GM23338 (cell line): ENCODE results near the gene ZNF592. TPM values are rescaled to one million over a fixed set of nuclear protein-coding genes. Genes with fewer than 3 reads are reported as not detected.
A peak's percentile ranks its signal among the peaks of the same experiment; 100 is the strongest.

Experiments
- ATAC-seq: fragments of 200-7000 bp; cut with Tn5 transposase; 3 replicates; pipeline ENCODE4 v1.9.1; 2020
- DNase-seq: peaks from one replicate; pipeline ENCODE4 v3.0.0-alpha.2; 2015; ENCODE audit warnings: low spot score
- H2AFZ ChIP-seq: fragments of 200-600 bp; sonication (generic); 2 replicates; pipeline ENCODE4 v1.8.0; 2016; ENCODE audit warnings: antibody characterized with exemption, mild to moderate bottlenecking, moderate library complexity
- H3F3A ChIP-seq: fragments of 200-600 bp; sonication (generic); replicated peaks from 2 replicates; pipeline ENCODE4 v1.8.0; 2017; ENCODE audit warnings: antibody characterized with exemption, mixed run types, low read depth
- H3K27ac ChIP-seq: fragments of 200-600 bp; sonication (generic); 2 replicates; pipeline ENCODE4 v1.6.1; 2016; ENCODE audit warnings: low read depth
- H3K27me3 ChIP-seq: fragments of 200-600 bp; sonication (generic); 2 replicates; pipeline ENCODE4 v1.8.0; 2016; ENCODE audit warnings: mild to moderate bottlenecking, mixed run types, moderate library complexity; ENCODE audit not compliant: insufficient read depth
- H3K36me3 ChIP-seq: fragments of 200-600 bp; sonication (generic); 2 replicates; pipeline ENCODE4 v1.8.0; 2016; ENCODE audit warnings: mild to moderate bottlenecking; ENCODE audit not compliant: insufficient read depth
- H3K4me1 ChIP-seq: fragments of 200-600 bp; sonication (generic); 2 replicates; pipeline ENCODE4 v1.8.0; 2016; ENCODE audit warnings: mild to moderate bottlenecking, moderate library complexity; ENCODE audit not compliant: insufficient read depth
- H3K4me2 ChIP-seq: fragments of 200-600 bp; sonication (generic); 2 replicates; pipeline ENCODE4 v1.7.1; 2017; ENCODE audit warnings: mixed run types
- H3K4me3 ChIP-seq: fragments of 200-600 bp; sonication (generic); 2 replicates; pipeline ENCODE4 v1.6.1; 2016; ENCODE audit warnings: mixed run types
- H3K79me2 ChIP-seq: fragments of 200-600 bp; sonication (generic); replicated peaks from 2 replicates; pipeline ENCODE4 v1.8.0; 2017; ENCODE audit warnings: mild to moderate bottlenecking; ENCODE audit not compliant: insufficient read depth
- H3K9me2 ChIP-seq: fragments of 200-600 bp; sonication (generic); 2 replicates; pipeline ENCODE4 v1.8.0; 2017; ENCODE audit not compliant: insufficient read depth
- H4K20me1 ChIP-seq: fragments of 200-600 bp; sonication (generic); replicated peaks from 2 replicates; pipeline ENCODE4 v1.8.0; 2017; ENCODE audit warnings: mild to moderate bottlenecking; ENCODE audit not compliant: insufficient read depth
- H3K27ac Mint-ChIP-seq: 2 replicates; pipeline ENCODE4 v1.8.0; 2020; ENCODE audit warnings: inconsistent platforms, mild to moderate bottlenecking, moderate library complexity, mixed read lengths
- H3K27me3 Mint-ChIP-seq: 3 replicates; pipeline ENCODE4 v1.8.0; 2022; ENCODE audit warnings: low read depth, mild to moderate bottlenecking, moderate library complexity, mixed read lengths, inconsistent platforms; ENCODE audit not compliant: insufficient read depth, poor library complexity
- H3K36me3 Mint-ChIP-seq: 3 replicates; pipeline ENCODE4 v1.8.0; 2021; ENCODE audit warnings: low read depth, mild to moderate bottlenecking, inconsistent platforms, moderate library complexity, mixed read lengths
- H3K4me1 Mint-ChIP-seq: 3 replicates; pipeline ENCODE4 v1.8.0; 2020; ENCODE audit warnings: mild to moderate bottlenecking, inconsistent platforms, mixed read lengths
- H3K4me3 Mint-ChIP-seq: 3 replicates; pipeline ENCODE4 v1.8.0; 2021; ENCODE audit warnings: moderate library complexity, mild to moderate bottlenecking, inconsistent platforms, mixed read lengths
- H3K9me3 Mint-ChIP-seq: 3 replicates; pipeline ENCODE4 v1.8.0; 2020; ENCODE audit warnings: moderate library complexity, mild to moderate bottlenecking, inconsistent platforms, mixed read lengths
- CREB1 ChIP-seq: fragments of 250-450 bp; sonication (Bioruptor Pico); IDR thresholded peaks from 2 replicates; pipeline ENCODE4 v1.5.0; 2020; ENCODE audit warnings: low read depth, mild to moderate bottlenecking, moderate library complexity
- CTCF ChIP-seq, 2 experiments: fragments of 200-600 bp in 1 of 2; sonication (generic) in 1 of 2; conservative IDR thresholded peaks; 2 replicates each; pipeline versions ENCODE4 v1.5.1 to v1.6.1; 2016 to 2017; ENCODE audit warnings: antibody characterized with exemption in 2 of 2, low read depth in 2 of 2, mild to moderate bottlenecking in 2 of 2, moderate library complexity in 1 of 2
- EZH2phosphoT487 ChIP-seq: fragments of 200-600 bp; sonication (generic); IDR thresholded peaks from one replicate; pipeline ENCODE4 v1.8.1; 2018; ENCODE audit warnings: antibody characterized with exemption; ENCODE audit not compliant: unreplicated experiment
- JUNB ChIP-seq: IDR thresholded peaks from one replicate; pipeline ENCODE4 v1.6.1; 2016; ENCODE audit warnings: antibody characterized with exemption; ENCODE audit not compliant: unreplicated experiment
- NANOG ChIP-seq: IDR thresholded peaks from 2 replicates; pipeline ENCODE4 v1.6.1; 2016; ENCODE audit warnings: antibody characterized with exemption, borderline replicate concordance
- POLR2AphosphoS5 ChIP-seq: IDR thresholded peaks from 2 replicates; pipeline ENCODE4 v1.6.1; 2016; ENCODE audit warnings: antibody characterized with exemption, low read depth
- REST ChIP-seq: IDR thresholded peaks from one replicate; pipeline ENCODE4 v1.6.1; 2018; ENCODE audit warnings: antibody characterized with exemption; ENCODE audit not compliant: unreplicated experiment
- ZNF331 ChIP-seq: fragments of 250-450 bp; sonication (Bioruptor Pico); IDR thresholded peaks from 2 replicates; pipeline ENCODE4 v1.5.0; 2020; ENCODE audit warnings: low read depth, mild to moderate bottlenecking, moderate library complexity
- polyA plus RNA-seq: library from polyadenylated mRNA; unstranded; fragments of >200 nt; fragmentation: Nextera tagmentation; extraction: Ambion mirVana; gene quantifications from 2 replicates; pipeline ENCODE4 v1.2.1, GENCODE V29; 2016
- total RNA-seq: library from RNA; depleted of rRNA; stranded (reverse); fragments of >200 nt; shearing (Covaris generic); gene quantifications from 2 replicates; pipeline ENCODE4 v1.2.3, GENCODE V29; 2014
- TF ChIP-seq, protein P1 (sequence below): fragments of 250-450 bp; sonication (Bioruptor Pico); IDR thresholded peaks from 2 replicates; pipeline ENCODE4 v1.5.0; 2020; ENCODE audit warnings: mild to moderate bottlenecking, moderate library complexity
- TF ChIP-seq, protein P2 (sequence below): IDR thresholded peaks from 2 replicates; pipeline ENCODE4 v1.6.1; 2016; ENCODE audit warnings: antibody characterized with exemption

Gene ZNF592
- total and polyA plus RNA-seq, 2 experiments from 2014 or later: 4.4 to 21.4 TPM

GRCh38 chr15:84727429-84727828 is 21.0 kb upstream of the ZNF592 start:
- no peaks in the 10 kb centered on the region for H3K27me3 ChIP-seq
- H3K36me3 Mint-ChIP-seq: no peaks in the 10 kb centered on the region
- ATAC-seq: no peak
- no peaks in the 10 kb centered on the region for H3K79me2 ChIP-seq
- 0 out of 2 replicates have a peak, but pooled peaks cover 3% of the 10 kb centered on the region for H3F3A ChIP-seq
- no peak overlapping the region for H3K27ac ChIP-seq
- no peaks in the 10 kb centered on the region; the same call in 2 of the 3 replicates for H3K4me1 Mint-ChIP-seq
- H3K9me2 ChIP-seq: no peaks in the 10 kb centered on the region
- no peaks in the 10 kb centered on the region for H3K36me3 ChIP-seq
- TF ChIP-seq, protein P1, sequence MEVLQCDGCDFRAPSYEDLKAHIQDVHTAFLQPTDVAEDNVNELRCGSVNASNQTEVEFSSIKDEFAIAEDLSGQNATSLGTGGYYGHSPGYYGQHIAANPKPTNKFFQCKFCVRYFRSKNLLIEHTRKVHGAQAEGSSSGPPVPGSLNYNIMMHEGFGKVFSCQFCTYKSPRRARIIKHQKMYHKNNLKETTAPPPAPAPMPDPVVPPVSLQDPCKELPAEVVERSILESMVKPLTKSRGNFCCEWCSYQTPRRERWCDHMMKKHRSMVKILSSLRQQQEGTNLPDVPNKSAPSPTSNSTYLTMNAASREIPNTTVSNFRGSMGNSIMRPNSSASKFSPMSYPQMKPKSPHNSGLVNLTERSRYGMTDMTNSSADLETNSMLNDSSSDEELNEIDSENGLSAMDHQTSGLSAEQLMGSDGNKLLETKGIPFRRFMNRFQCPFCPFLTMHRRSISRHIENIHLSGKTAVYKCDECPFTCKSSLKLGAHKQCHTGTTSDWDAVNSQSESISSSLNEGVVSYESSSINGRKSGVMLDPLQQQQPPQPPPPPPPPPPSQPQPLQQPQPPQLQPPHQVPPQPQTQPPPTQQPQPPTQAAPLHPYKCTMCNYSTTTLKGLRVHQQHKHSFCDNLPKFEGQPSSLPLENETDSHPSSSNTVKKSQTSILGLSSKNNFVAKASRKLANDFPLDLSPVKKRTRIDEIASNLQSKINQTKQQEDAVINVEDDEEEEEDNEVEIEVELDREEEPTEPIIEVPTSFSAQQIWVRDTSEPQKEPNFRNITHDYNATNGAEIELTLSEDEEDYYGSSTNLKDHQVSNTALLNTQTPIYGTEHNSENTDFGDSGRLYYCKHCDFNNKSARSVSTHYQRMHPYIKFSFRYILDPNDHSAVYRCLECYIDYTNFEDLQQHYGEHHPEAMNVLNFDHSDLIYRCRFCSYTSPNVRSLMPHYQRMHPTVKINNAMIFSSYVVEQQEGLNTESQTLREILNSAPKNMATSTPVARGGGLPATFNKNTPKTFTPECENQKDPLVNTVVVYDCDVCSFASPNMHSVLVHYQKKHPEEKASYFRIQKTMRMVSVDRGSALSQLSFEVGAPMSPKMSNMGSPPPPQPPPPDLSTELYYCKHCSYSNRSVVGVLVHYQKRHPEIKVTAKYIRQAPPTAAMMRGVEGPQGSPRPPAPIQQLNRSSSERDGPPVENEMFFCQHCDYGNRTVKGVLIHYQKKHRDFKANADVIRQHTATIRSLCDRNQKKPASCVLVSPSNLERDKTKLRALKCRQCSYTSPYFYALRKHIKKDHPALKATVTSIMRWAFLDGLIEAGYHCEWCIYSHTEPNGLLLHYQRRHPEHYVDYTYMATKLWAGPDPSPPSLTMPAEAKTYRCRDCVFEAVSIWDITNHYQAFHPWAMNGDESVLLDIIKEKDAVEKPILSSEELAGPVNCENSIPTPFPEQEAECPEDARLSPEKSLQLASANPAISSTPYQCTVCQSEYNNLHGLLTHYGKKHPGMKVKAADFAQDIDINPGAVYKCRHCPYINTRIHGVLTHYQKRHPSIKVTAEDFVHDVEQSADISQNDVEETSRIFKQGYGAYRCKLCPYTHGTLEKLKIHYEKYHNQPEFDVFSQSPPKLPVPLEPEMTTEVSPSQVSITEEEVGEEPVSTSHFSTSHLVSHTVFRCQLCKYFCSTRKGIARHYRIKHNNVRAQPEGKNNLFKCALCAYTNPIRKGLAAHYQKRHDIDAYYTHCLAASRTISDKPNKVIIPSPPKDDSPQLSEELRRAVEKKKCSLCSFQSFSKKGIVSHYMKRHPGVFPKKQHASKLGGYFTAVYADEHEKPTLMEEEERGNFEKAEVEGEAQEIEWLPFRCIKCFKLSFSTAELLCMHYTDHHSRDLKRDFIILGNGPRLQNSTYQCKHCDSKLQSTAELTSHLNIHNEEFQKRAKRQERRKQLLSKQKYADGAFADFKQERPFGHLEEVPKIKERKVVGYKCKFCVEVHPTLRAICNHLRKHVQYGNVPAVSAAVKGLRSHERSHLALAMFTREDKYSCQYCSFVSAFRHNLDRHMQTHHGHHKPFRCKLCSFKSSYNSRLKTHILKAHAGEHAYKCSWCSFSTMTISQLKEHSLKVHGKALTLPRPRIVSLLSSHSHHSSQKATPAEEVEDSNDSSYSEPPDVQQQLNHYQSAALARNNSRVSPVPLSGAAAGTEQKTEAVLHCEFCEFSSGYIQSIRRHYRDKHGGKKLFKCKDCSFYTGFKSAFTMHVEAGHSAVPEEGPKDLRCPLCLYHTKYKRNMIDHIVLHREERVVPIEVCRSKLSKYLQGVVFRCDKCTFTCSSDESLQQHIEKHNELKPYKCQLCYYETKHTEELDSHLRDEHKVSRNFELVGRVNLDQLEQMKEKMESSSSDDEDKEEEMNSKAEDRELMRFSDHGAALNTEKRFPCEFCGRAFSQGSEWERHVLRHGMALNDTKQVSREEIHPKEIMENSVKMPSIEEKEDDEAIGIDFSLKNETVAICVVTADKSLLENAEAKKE (CRISPR knock-in tag): no peak
- H3K4me2 ChIP-seq: no peak overlapping the region
- H3K27ac Mint-ChIP-seq: no peak overlapping the region
- H3K9me3 Mint-ChIP-seq: no peaks in the 10 kb centered on the region
- H3K27me3 Mint-ChIP-seq: no peaks in the 10 kb centered on the region
- 0 out of 2 replicates have a peak overlapping the region, but pooled peaks have one; percentile 59 for H2AFZ ChIP-seq
- H3K4me3 Mint-ChIP-seq: no peak overlapping the region
- H3K4me3 ChIP-seq: no peak overlapping the region
- no peaks in the 10 kb centered on the region; the same call in 1 of the 2 replicates for H3K4me1 ChIP-seq
- no peak for DNase-seq
- no peaks in the 10 kb centered on the region for H4K20me1 ChIP-seq

- DNase-seq: no peak
- 0 out of 2 replicates have a peak, but pooled peaks cover 5% of the 10 kb centered on the region for H3F3A ChIP-seq
- H3K36me3 ChIP-seq: no peaks in the 10 kb centered on the region
- no peak overlapping the region for H3K4me2 ChIP-seq
- peaks cover 16% of the 10 kb centered on the region for H3K4me1 ChIP-seq
- Mint-ChIP-seq H3K4me3 (no peak overlapping the region), H3K27ac (no peak overlapping the region), H3K36me3 (no peaks in the 10 kb centered on the region), H3K27me3 (peaks cover 5% of the 10 kb centered on the region), H3K9me3 (no peaks in the 10 kb centered on the region; the same call in 2 of the 3 replicates), H3K4me1 (peaks cover 20% of the 10 kb centered on the region)
- no peaks in the 10 kb centered on the region for H4K20me1 ChIP-seq
- H2AFZ ChIP-seq: no peak overlapping the region
- H3K4me3 ChIP-seq: no peak overlapping the region
- H3K79me2 ChIP-seq: no peaks in the 10 kb centered on the region
- H3K9me2 ChIP-seq: no peaks in the 10 kb centered on the region
- ATAC-seq: no peak
- H3K27me3 ChIP-seq: no peaks in the 10 kb centered on the region
- no peak overlapping the region for H3K27ac ChIP-seq
- TF ChIP-seq, protein P2, sequence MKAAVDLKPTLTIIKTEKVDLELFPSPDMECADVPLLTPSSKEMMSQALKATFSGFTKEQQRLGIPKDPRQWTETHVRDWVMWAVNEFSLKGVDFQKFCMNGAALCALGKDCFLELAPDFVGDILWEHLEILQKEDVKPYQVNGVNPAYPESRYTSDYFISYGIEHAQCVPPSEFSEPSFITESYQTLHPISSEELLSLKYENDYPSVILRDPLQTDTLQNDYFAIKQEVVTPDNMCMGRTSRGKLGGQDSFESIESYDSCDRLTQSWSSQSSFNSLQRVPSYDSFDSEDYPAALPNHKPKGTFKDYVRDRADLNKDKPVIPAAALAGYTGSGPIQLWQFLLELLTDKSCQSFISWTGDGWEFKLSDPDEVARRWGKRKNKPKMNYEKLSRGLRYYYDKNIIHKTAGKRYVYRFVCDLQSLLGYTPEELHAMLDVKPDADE: no peak
- TF ChIP-seq JUNB (no peak), CTCF (conservative IDR thresholded peaks at IDR 0.05; ENCODE audit: low read depth in 2 of 2) (no peak), REST (no peak), ZNF331 (CRISPR knock-in tag) (no peak), CREB1 (no peak), EZH2phosphoT487 (no peak), NANOG (no peak), POLR2AphosphoS5 (no peak)
Observed at GRCh38 chr15:84731774-84732173, 16.6 kb upstream of the ZNF592 start.
